Immature natural killer cell (primary cell): ENCODE measurements around the gene RCE1. TPM values are rescaled to one million over a fixed set of nuclear protein-coding genes. Genes with fewer than 3 reads are reported as not detected.

Experiments used
- DNase-seq, 3 donors: peaks; one replicate each; pipeline ENCODE4 v3.0.0; 2022; ENCODE audit warnings: mixed read lengths in 1 of 3
- H3K27ac Mint-ChIP-seq, 6 donors: one replicate each; pipeline ENCODE4 v1.8.0; 2020; ENCODE audit warnings: mixed read lengths in 6 of 6, mild to moderate bottlenecking in 5 of 6, inconsistent platforms in 4 of 6, moderate library complexity in 3 of 6
- H3K27me3 Mint-ChIP-seq, 3 donors: one replicate each; pipeline ENCODE4 v1.8.0; 2020 to 2021; ENCODE audit warnings: low read depth in 3 of 3, mild to moderate bottlenecking in 3 of 3, mixed read lengths in 3 of 3, moderate library complexity in 3 of 3, inconsistent platforms in 1 of 3
- H3K36me3 Mint-ChIP-seq, 3 donors: one replicate each; pipeline ENCODE4 v1.8.0; 2020; ENCODE audit warnings: mixed read lengths in 3 of 3, inconsistent platforms in 2 of 3, mild to moderate bottlenecking in 2 of 3
- H3K4me1 Mint-ChIP-seq, 2 donors: one replicate each; pipeline ENCODE4 v1.8.0; 2020; ENCODE audit warnings: inconsistent platforms in 2 of 2, mild to moderate bottlenecking in 2 of 2, mixed read lengths in 2 of 2, moderate library complexity in 1 of 2
- H3K4me3 Mint-ChIP-seq, 5 donors: one replicate each; pipeline ENCODE4 v1.8.0; 2020; ENCODE audit warnings: mild to moderate bottlenecking in 5 of 5, mixed read lengths in 5 of 5, inconsistent platforms in 3 of 5, moderate library complexity in 3 of 5
- H3K9me3 Mint-ChIP-seq, 6 donors: one replicate each; pipeline ENCODE4 v1.8.0; 2020; ENCODE audit warnings: mild to moderate bottlenecking in 6 of 6, mixed read lengths in 6 of 6, inconsistent platforms in 4 of 6, moderate library complexity in 3 of 6
- polyA plus RNA-seq, 3 donors: library from polyadenylated mRNA; unstranded; fragments of 300-500 nt; fragmentation: Illumina TruSeq; gene quantifications; one replicate each; pipeline ENCODE4 v1.2.3, GENCODE V29; 2021

Gene RCE1
- polyA plus RNA-seq, 3 donors from 2014 or later = 19.5 to 29.1 (median 27.5) TPM

DNA sequence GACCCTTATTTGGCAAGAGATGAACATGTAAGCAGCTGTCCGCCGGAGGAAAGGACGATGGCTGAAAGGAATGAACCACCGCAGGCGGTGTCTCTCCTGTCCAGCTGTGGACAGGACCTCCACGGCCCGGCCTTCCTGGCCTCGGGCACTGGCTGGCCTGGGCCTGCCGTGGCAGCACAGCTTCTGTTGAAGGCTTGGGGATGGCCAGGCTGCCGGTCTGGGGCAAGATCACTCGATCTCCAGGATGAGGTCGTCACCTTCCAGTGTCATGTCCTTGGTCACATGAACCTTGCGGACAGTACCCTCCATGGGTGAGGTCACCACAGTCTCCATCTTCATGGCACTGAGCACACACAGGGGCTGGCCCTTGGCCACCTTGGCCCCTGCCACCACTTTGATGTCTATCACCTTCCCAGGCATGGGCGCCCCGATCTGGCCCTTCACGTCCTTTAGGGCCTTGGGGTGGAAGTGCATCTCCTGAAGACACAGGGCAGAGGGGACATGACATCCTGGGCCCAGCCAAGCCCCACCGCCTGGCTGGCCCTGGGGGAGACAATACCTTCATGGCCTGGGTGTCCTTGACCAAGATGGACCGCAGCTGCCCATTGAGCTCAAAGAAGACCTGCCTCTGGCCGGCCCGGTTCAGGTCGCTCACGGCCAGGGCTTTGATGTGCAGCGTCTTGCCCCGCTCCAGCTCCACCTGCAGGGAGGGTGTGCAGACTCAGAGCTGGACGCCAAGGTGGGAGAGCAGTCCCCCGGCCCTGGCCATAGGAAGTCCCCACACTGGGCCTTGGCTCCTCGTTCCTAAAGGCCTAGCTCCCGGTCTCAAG, 5.6 kb downstream of the RCE1 start:
- Mint-ChIP-seq H3K36me3 (no peaks in the 10 kb centered on the region), H3K9me3 (no peaks in the 10 kb centered on the region), H3K27me3 (peaks cover 3 to 5% (median 4%) of the 10 kb centered on the region in 3 donors), H3K4me1 (peaks cover 13 to 15% of the 10 kb centered on the region in 2 donors), H3K4me3 (no peak overlapping the region), H3K27ac (no peak overlapping the region)
- DNase-seq = no peak

DNA sequence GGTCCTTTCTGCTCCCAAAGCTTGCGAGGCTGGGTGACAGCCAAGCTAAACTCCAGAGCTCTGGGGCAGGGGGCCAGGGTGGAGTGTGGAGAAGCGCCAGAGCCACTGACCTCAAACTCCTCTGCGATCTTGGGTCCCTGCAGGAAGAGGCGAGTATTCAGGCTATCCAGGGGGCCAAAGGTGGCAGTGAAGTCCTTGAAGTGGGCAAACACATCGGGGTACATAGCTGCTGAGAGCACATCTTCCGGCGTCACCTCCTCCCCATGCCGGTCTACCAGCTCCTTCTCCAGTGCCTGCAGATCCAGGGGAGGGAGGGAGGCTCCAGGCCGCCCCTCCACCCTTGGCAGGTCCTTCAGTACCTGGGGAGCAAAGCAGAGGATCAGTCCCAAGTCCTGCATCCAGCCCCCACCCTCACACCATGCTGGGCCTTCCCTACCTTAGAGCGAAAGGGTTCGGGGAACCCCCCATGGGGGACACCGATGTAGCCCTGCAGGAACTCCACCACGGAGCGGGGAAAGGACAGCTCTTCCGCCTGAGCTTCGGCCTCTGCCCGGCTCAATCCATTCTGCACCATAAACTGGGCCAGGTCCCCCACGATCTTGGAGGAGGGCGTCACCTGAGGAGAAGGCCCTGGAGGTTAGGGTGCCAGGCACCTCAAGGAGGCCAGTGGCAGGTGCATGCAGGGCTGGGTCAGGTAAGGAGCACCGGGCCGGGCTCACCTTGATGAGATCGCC, 6.4 kb downstream of the RCE1 start:
- Mint-ChIP-seq H3K4me1 (peaks cover 5 to 7% of the 10 kb centered on the region in 2 donors), H3K36me3 (no peaks in the 10 kb centered on the region), H3K27ac (peak overlapping the region in 1 of 6 donors; percentile 55), H3K4me3 (no peak overlapping the region), H3K9me3 (no peaks in the 10 kb centered on the region), H3K27me3 (peaks cover 1 to 3% (median 3%) of the 10 kb centered on the region in 3 donors)
- no peak for DNase-seq

DNA sequence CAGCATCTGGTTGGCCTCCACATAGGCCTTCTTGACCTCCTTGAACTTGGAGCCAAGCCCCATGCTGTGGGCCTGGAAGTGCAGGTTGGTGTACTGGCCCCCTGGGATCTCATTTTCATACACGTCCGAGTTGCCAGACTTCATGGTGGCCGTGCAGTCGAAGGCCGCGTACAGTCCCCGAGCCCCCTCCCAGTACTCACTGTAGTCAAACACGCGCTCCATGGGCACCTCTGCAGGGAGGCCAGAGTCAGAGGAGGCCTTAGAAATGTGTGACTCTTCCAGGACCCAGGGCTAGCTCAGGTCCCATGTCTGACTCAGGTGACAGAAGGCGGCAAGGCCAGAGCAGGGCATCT, 7.0 kb downstream of the RCE1 start:
- no peak overlapping the region for H3K27ac Mint-ChIP-seq
- H3K36me3 Mint-ChIP-seq = no peaks in the 10 kb centered on the region
- H3K27me3 Mint-ChIP-seq = peaks cover 1 to 3% (median 3%) of the 10 kb centered on the region in 3 donors
- H3K9me3 Mint-ChIP-seq = no peaks in the 10 kb centered on the region
- DNase-seq = no peak
- H3K4me3 Mint-ChIP-seq = no peak overlapping the region
- peaks cover 2% of the 10 kb centered on the region in 2 donors for H3K4me1 Mint-ChIP-seq

DNA sequence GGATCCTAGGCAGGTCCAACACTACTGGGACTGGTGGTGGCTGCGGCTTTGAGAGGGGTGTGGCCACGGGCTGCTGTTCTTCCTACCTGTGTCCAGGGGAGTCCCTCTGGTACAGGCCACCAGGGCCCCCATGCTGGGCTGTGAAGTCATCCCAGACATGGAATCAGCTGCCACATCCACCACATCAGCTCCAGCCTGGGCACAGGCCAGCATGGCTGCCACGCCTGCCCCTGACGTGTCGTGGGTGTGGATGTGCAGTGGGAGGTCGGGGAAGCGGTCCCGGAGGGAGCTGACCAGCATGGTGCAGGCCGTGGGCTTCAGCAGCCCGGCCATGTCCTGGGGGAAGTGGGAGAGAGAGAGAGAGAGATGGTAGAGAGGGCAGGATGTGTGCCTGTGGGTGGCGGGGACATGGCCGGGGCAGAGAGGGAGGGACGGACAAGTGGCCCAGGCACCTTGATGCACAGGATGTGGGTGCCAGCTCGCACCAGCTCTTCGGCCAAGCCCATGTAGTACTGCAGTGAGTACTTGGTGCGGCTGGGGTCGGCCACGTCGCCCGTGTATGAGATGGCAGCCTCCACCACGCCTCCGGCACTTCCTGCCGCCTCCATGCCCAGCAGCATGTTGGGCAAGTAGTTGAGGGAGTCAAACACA, 7.5 kb downstream of the RCE1 start:
- H3K4me3 Mint-ChIP-seq = no peak overlapping the region
- no peaks in the 10 kb centered on the region for H3K9me3 Mint-ChIP-seq
- H3K36me3 Mint-ChIP-seq = no peaks in the 10 kb centered on the region
- H3K27ac Mint-ChIP-seq = no peak overlapping the region
- H3K27me3 Mint-ChIP-seq = peaks cover 1 to 6% (median 3%) of the 10 kb centered on the region in 3 donors
- DNase-seq = no peak
- peaks cover 3 to 4% of the 10 kb centered on the region in 2 donors for H3K4me1 Mint-ChIP-seq

DNA sequence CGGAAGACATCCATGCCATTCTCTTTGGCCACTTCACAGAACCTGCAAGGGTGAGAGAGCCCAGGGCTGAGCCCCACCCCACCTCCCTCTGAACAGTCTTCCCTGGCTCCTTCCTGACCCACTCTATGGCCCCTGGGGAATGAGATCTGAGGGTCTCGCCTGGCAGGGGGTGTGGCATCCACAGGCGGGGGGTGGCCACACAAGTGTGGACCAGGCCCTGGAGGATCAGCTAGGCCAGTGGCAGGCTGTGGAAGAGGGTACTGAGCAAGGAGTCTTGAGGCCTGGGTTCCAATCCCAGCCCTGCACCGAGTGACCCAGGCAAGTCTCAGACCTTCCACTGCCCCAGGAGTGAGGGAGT, 8.0 kb downstream of the RCE1 start:
- H3K4me3 Mint-ChIP-seq = no peak overlapping the region
- no peaks in the 10 kb centered on the region for H3K36me3 Mint-ChIP-seq
- peaks cover 1 to 6% (median 3%) of the 10 kb centered on the region in 3 donors for H3K27me3 Mint-ChIP-seq
- no peaks in the 10 kb centered on the region for H3K9me3 Mint-ChIP-seq
- H3K4me1 Mint-ChIP-seq = peaks cover 5 to 6% of the 10 kb centered on the region in 2 donors
- no peak for DNase-seq
- H3K27ac Mint-ChIP-seq = no peak overlapping the region

DNA sequence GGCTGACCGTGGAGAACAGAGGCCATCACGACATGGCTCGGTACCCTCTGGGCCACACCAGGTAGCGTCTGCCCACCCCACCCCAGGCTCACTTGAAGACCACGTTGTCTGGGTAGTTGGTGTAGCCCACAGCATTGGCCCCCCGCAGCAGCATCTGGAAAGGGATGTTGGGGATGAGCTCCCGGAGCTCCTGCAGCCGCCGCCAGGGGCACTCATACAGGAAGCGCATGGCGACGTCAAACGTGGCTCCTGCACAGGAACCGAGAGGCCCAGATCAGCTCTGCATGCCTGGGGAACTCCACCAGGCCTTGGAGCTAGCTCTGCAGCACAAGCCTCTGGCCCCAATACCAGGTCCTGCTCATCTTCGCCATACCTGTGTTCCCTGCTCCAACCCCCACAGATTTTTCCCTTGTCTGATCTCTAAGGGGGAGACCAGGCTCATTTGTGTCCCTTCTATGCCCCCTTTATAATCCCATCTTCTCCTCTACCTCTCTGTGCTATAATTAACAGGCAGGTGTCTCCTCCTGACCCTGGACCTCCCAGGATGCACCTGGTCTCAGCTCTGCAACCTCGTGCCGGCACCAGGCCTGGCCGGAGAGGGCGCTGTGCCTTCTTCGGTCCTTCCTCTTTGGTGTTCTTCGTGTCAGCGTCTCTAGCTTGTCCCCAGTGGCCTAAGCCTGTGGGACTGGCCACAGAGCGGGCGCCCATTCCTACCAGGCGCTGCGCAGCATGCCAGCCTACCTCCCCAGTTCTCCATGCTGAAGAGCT, 8.6 kb downstream of the RCE1 start:
- H3K9me3 Mint-ChIP-seq = no peaks in the 10 kb centered on the region
- peaks cover 3 to 8% (median 3%) of the 10 kb centered on the region in 3 donors for H3K27me3 Mint-ChIP-seq
- no peak overlapping the region for H3K27ac Mint-ChIP-seq
- no peaks in the 10 kb centered on the region for H3K36me3 Mint-ChIP-seq
- H3K4me1 Mint-ChIP-seq = peaks cover 6 to 7% of the 10 kb centered on the region in 2 donors
- no peak for DNase-seq
- no peak overlapping the region for H3K4me3 Mint-ChIP-seq

DNA sequence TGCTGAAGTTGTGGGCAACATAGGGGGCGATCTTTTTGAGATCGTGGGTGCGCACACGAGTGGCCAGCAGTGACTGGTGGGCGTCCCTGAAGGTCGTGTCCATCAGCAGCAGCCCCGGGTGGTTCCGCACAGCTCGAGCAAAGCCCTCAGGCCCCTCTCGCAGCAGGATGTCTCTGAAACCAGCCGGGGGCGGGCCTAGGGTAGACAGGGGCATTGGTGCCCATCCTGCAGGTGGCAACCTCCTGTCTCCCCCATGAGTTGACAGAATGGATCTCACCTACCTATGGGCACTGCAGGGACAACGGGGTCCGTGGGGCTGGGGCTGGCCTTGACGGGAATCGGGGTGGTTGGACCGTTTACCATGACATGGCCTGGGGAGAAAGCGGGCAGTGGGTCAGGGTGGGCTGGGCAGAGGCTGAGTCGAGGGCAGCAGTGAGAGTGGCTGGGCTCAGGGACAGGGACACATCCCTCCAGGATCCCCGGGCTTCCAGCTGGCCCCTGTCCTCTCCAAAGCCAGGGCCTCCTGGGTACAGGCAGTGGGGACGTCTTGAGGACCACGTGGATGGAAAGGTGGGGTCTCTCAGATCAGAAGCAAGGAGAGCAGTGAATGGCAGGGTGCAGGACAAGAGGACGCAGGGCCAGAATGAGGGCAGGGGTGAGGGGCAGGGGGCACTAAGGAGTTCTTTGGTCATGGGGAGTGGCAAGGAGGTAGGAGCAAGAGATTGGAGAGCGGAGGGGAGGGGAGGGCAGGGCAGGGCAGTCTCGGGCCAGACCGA, 9.4 kb downstream of the RCE1 start:
- Mint-ChIP-seq H3K9me3 (no peaks in the 10 kb centered on the region), H3K4me3 (no peak overlapping the region), H3K27ac (no peak overlapping the region), H3K36me3 (no peaks in the 10 kb centered on the region), H3K27me3 (peaks cover 3 to 8% (median 3%) of the 10 kb centered on the region in 3 donors), H3K4me1 (peaks cover 6 to 7% of the 10 kb centered on the region in 2 donors)
- DNase-seq = no peak

DNA sequence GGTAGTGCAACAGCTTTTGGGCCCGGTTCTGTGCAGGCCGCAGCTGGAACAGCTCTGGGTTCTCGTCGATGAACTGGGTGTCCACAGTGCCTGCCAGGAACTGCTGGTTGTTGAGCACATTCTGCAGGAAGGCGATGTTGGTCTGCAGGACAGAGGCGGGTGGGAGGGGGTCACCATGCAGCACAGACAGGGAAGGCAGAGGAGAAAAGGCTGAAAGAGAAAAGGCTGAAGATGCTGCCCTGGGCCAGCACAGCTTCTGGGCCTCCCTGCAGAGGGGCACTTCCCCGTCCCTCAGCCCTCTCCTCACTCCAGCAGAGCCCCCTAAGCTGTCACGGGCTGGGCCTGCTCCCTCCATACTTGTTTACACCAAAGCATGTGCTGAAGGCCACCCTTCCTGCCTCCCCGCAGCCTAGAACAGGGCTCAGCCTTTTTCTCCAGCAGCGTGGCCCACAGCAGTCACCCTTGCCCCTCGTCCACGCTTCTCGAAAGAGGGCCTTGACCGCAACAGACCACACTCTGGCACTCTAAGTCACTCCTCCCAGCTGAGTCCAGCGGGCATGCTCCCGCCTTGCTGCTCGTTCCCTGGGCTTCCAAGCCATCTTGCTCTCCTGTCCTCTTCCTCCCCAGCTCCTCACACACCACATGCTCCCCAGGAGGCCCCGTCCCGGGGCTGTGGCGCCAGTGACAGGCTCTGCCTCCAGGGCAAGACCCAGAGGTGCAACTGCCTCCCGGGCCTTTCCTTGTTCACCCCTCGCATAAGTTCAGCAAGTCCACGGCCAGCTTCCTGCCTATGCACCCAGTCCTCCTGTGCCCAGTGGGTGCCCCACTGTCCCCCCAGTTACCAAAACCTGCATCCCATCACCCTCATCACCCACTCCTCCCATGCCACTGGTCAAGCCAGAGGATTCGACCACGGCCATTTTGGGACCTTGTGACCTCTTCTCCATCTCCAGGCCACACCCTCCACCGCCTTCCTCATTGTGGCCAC, 10.3 kb downstream of the RCE1 start:
- Mint-ChIP-seq H3K4me3 (peak overlapping the region in 2 of 5 donors; percentile 21 to 25), H3K27me3 (peaks cover 3 to 8% (median 3%) of the 10 kb centered on the region in 3 donors), H3K27ac (no peak overlapping the region), H3K9me3 (no peaks in the 10 kb centered on the region), H3K4me1 (peaks cover 6 to 7% of the 10 kb centered on the region in 2 donors), H3K36me3 (no peaks in the 10 kb centered on the region)
- no peak for DNase-seq

DNA sequence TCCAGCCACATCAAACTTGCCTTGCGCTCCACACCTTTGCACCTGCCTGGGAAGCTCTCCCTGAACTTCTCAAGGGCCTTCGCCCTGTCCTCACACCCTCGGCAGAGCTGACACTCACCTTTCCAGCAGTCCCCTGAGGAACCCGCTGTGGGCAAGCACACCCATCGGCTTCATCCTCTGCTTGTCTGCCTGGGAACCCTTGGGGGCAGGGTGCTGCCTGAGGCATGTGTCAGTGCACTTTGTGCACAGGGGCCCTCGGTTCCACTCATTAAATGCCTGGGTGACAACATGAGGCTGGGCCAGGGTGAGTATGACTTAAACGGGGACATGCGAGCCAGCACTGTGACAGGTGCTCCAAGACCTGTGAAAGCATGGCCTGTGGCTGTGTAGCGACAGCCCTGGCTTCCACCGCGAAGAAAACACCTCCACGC, 11.0 kb downstream of the RCE1 start:
- peak overlapping the region in 3 of 5 donors; percentile 18 to 83 (median 30) for H3K4me3 Mint-ChIP-seq
- no peak for DNase-seq
- peaks cover 6 to 7% of the 10 kb centered on the region in 2 donors for H3K4me1 Mint-ChIP-seq
- peaks cover 3 to 8% (median 3%) of the 10 kb centered on the region in 3 donors for H3K27me3 Mint-ChIP-seq
- H3K36me3 Mint-ChIP-seq = no peaks in the 10 kb centered on the region
- H3K9me3 Mint-ChIP-seq = no peaks in the 10 kb centered on the region
- H3K27ac Mint-ChIP-seq = no peak overlapping the region

DNA sequence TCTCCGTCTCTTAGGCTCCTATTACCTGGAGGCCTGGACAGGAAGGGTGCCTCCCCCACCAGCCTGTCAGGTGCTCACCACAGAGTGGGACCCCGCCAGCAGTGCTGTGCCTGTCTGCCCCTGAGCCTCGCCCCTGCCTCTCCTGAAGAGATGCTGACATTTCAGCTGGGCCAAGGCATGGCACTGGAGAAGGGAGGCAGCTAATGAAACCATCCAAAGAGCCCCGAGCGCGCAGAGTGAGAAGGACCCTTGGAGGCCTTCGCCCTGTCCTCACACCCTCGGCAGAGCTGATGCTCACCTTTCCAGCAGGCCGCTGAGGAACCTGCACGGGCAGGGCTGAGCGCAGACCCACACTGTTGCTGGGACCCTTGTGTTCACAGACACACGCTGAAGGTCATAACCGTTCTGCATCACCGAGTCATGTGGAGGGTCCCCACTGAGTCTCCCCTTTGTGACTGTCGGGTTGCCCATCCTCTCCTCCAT, 11.5 kb downstream of the RCE1 start:
- H3K4me1 Mint-ChIP-seq = peaks cover 6 to 7% of the 10 kb centered on the region in 2 donors
- H3K27ac Mint-ChIP-seq = peak overlapping the region in 1 of 6 donors; percentile 69
- H3K9me3 Mint-ChIP-seq = no peaks in the 10 kb centered on the region
- H3K4me3 Mint-ChIP-seq = peak overlapping the region in 3 of 5 donors; percentile 83 to 87 (median 83)
- no peak for DNase-seq
- peaks cover 3 to 8% (median 3%) of the 10 kb centered on the region in 3 donors for H3K27me3 Mint-ChIP-seq
- H3K36me3 Mint-ChIP-seq = no peaks in the 10 kb centered on the region

DNA sequence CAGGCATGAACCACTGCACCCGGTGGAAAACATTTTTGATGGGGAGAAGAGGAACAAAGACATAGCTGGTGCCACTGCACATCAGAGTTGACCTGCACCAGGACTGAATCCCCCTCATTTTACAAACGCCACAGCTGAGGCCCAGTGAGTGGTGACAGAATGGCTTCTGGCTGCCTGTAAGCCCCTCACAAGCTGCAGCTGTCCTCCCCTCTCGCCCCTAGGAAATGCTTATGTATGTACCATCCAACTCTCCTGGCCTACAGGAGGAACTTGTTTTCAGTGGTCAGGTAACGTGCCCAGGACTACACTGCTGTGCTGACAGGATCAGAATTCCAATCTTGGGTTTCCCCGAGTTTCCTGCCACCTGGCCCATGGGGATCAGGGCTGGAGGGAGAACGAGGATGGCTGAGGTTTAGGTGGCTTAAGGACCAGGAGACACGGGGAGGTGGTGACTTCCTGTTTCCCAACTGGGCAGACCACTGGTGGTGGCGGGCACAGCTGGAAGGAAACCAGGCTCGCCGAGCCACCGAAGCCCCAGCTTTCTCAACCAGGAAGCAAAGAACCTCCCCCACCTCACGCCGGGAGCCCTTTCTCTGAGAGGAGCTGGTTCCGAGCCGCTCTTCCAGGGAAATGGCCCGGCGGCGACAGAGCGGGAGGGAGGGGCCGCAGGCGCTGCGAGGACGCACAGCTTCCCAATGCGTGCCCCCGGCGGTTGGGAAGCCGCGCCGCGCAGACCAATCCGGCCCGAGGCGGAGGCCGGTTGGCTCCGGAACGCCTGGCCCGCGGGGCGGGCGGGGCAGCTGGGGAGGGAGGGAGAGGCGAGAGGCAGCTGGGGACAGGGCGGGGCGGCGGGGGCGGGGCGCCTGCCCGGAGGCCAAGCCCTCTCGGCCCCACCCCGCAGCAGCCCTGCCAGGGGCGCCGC, 12.6 kb downstream of the RCE1 start:
- peak overlapping the region; percentile 81 to 87 (median 83) for H3K4me3 Mint-ChIP-seq
- H3K36me3 Mint-ChIP-seq = no peaks in the 10 kb centered on the region
- H3K4me1 Mint-ChIP-seq = peaks cover 6 to 7% of the 10 kb centered on the region in 2 donors
- H3K27ac Mint-ChIP-seq = peak overlapping the region; percentile 43 to 79 (median 61)
- H3K27me3 Mint-ChIP-seq = peaks cover 2 to 8% (median 3%) of the 10 kb centered on the region in 3 donors
- peak in 2 of 3 donors; percentile 65 to 70 for DNase-seq
- H3K9me3 Mint-ChIP-seq = no peaks in the 10 kb centered on the region
